Fibroblast of pulmonary artery (primary cell): Measurements from ENCODE around the gene TPGS1.

Experiments used
- DNase-seq: peaks from one replicate; pipeline ENCODE4 v3.0.0-alpha.2; 2010; ENCODE audit warnings: low read depth
- H3K4me3 ChIP-seq: replicated peaks from 2 replicates; pipeline ENCODE4 v1.5.1; 2011; ENCODE audit warnings: low read depth, mild to moderate bottlenecking, control low read depth, low read length, moderate library complexity
- TF ChIP-seq, protein P1 (sequence below): IDR thresholded peaks from 2 replicates; pipeline ENCODE4 v1.5.1; 2011; ENCODE audit warnings: mild to moderate bottlenecking, control low read depth, low read length, inconsistent platforms; ENCODE audit errors: missing control alignments

TPGS1 gene

GRCh38 chr19:497869-498510 lies 9.3 kb upstream of the TPGS1 start:
- no peak overlapping the region for H3K4me3 ChIP-seq
- DNase-seq = no peak
- TF ChIP-seq, protein P1, sequence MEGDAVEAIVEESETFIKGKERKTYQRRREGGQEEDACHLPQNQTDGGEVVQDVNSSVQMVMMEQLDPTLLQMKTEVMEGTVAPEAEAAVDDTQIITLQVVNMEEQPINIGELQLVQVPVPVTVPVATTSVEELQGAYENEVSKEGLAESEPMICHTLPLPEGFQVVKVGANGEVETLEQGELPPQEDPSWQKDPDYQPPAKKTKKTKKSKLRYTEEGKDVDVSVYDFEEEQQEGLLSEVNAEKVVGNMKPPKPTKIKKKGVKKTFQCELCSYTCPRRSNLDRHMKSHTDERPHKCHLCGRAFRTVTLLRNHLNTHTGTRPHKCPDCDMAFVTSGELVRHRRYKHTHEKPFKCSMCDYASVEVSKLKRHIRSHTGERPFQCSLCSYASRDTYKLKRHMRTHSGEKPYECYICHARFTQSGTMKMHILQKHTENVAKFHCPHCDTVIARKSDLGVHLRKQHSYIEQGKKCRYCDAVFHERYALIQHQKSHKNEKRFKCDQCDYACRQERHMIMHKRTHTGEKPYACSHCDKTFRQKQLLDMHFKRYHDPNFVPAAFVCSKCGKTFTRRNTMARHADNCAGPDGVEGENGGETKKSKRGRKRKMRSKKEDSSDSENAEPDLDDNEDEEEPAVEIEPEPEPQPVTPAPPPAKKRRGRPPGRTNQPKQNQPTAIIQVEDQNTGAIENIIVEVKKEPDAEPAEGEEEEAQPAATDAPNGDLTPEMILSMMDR = no peak

DNA sequence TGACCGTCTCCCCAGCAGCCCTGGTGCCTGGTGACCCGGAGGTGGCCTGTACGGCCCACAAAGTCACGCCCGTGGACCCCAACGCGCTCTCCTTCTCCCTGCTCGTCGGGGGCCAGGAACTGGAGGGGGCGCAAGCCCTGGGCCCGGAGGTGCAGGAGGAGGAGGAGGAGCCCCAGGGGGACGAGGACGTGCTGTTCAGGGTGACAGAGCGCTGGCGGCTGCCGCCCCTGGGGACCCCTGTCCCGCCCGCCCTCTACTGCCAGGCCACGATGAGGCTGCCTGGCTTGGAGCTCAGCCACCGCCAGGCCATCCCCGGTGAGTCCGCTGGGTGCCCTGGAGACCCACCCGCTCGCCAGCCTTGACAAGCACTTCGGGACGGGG lies 8.8 kb upstream of the TPGS1 start:
- DNase-seq = no peak
- TF ChIP-seq, protein P1 = no peak
- no peak overlapping the region for H3K4me3 ChIP-seq

DNA sequence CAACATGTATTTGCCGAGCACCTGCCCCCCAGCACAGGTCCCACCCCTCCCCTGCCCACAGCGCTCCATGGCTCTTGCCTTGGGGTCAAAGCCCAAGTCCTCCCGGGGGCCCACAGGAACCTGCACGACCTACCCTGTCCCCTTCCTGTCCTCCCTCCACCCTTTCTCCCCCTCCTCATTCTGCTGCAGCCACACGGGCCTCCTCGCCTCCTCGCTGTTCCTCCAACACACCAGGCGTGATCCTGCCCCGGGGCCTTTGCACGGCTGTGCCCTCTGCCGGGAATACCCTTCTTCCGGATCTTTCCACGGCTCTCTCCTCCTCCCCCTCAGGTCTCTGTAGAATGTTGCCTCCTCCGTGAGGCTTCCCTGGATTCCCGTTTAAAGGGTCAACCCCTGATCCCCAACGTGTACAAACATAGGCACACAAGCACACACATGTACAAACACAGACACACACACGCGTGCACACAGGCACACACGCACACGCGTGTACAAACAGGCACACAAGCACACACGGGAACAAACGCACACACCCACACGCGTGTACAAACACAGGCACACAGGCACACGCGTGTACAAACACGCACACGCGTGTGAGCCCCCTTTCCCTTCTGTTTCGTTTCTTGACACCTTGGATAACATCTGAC lies 8.2 kb upstream of the TPGS1 start:
- no peak for DNase-seq
- TF ChIP-seq, protein P1 = no peak
- no peak overlapping the region for H3K4me3 ChIP-seq

GRCh38 chr19:501646-502045 lies 5.7 kb upstream of the TPGS1 start:
- no peak overlapping the region for H3K4me3 ChIP-seq
- TF ChIP-seq, protein P1 = no peak
- DNase-seq = no peak

- no peak overlapping the region for H3K4me3 ChIP-seq
- DNase-seq = no peak
- TF ChIP-seq, protein P1 = no peak
Measured at GRCh38 chr19:504616-505015, 2.7 kb upstream of the TPGS1 start.

GRCh38 chr19:506404-507285 lies 652 bp upstream of the TPGS1 start:
- H3K4me3 ChIP-seq = peak overlapping the region; percentile 86
- DNase-seq = peak; percentile 100
- TF ChIP-seq, protein P1 = peak; percentile 93
